Measurements from ENCODE around the gene ADAT3. TPM values are rescaled to one million over a fixed set of nuclear protein-coding genes. Genes with fewer than 3 reads are reported as not detected.
"Not testable (repeated sequence)": the region's sequence is repeated elsewhere in the genome, so short reads cannot be mapped to it uniquely, and the experiment has no call there.

Gene ADAT3
- total and polyA plus RNA-seq, 4 experiments from 2014 or later, result 1.4 to 4.9 (median 3.8) TPM

DNA sequence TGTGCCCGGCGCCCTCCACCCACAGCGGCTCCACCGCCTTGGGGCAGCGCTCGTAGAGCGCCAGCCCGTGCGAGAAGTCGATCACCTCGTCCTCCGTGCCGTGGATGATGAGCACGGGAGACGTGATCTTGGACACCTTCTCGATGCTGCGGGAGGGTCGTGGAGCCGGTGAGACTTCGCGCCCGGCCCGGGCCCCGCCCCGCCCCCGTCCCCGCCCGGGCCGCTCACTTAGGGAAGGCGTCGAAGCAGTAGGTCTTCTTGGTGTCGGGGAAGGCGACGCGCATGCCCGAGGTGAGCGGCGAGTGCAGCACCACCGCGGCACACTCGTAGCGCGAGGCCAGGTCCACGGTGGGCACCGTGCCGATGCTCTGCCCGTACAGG is 27.9 kb upstream of the ADAT3 start:
- H3K36me3 Mint-ChIP-seq, result peaks cover 3 to 25% of the 10 kb centered on the region in 2 donors
- H3K36me3 ChIP-seq (ENCODE audit: insufficient read depth, low read length); H3K4me3 Mint-ChIP-seq; H3K27ac Mint-ChIP-seq; DNase-seq; intact Hi-C loops (cut with micrococcal nuclease); H3K4me3 ChIP-seq (ENCODE audit: low read length in 2 of 2); H3K27ac ChIP-seq (ENCODE audit: low read depth, low read length); H3K9me3 ChIP-seq (ENCODE audit: control insufficient read depth in 1 of 2, low read length in 2 of 2); H3K9me3 Mint-ChIP-seq; H3K27me3 Mint-ChIP-seq; H3K27me3 ChIP-seq (ENCODE audit: insufficient read depth, low read length): not testable (repeated sequence)
- POLR2A ChIA-PET (ENCODE audit: partially characterized antibody), result interaction anchor here (1.1 to 4.1 kb wide), 6 partner anchors 8 to 53 kb away, joined by 4 to 60 read pairs (median 26); partner anchors contain the start of genes ABHD17A and KLF16
- peaks cover 49% of the 10 kb centered on the region for H3K4me1 ChIP-seq (ENCODE audit: insufficient read depth, low read length)
- H3K4me1 Mint-ChIP-seq, result peaks cover 13 to 45% (median 23%) of the 10 kb centered on the region in 4 donors
- CTCF ChIA-PET (ENCODE audit: partially characterized antibody), result interaction anchor here (1.6 to 2.9 kb wide), 2 partner anchors 11 to 13 kb away, joined by 4 to 9 read pairs; no protein-coding TSS in a partner anchor

GRCh38 chr19:1878583-1878982 is 26.6 kb upstream of the ADAT3 start:
- Mint-ChIP-seq H3K36me3 (peaks cover 6 to 32% of the 10 kb centered on the region in 2 donors), H3K4me3 (peak overlapping the region in 2 of 8 donors; percentile 17 to 25), H3K4me1 (peaks cover 21 to 51% (median 36%) of the 10 kb centered on the region in 4 donors), H3K27ac (peak overlapping the region in 3 of 7 donors; percentile 36 to 48 (median 38))
- DNase-seq; H3K27ac ChIP-seq (ENCODE audit: low read depth, low read length); intact Hi-C loops (cut with micrococcal nuclease); H3K9me3 ChIP-seq (ENCODE audit: control insufficient read depth in 1 of 2, low read length in 2 of 2); H3K27me3 Mint-ChIP-seq; H3K27me3 ChIP-seq (ENCODE audit: insufficient read depth, low read length); H3K9me3 Mint-ChIP-seq; H3K36me3 ChIP-seq (ENCODE audit: insufficient read depth, low read length); CTCF ChIA-PET (ENCODE audit: partially characterized antibody); POLR2A ChIA-PET (ENCODE audit: partially characterized antibody); H3K4me3 ChIP-seq (ENCODE audit: low read length in 2 of 2): not testable (repeated sequence)
- peaks cover 48% of the 10 kb centered on the region for H3K4me1 ChIP-seq (ENCODE audit: insufficient read depth, low read length)

- H3K4me3 ChIP-seq (ENCODE audit: low read length in 2 of 2); POLR2A ChIA-PET (ENCODE audit: partially characterized antibody); H3K27ac ChIP-seq (ENCODE audit: low read depth, low read length); H3K27me3 ChIP-seq (ENCODE audit: insufficient read depth, low read length); DNase-seq; H3K36me3 ChIP-seq (ENCODE audit: insufficient read depth, low read length); H3K9me3 ChIP-seq (ENCODE audit: control insufficient read depth in 1 of 2, low read length in 2 of 2); H3K27me3 Mint-ChIP-seq; intact Hi-C loops (cut with micrococcal nuclease); H3K9me3 Mint-ChIP-seq: not testable (repeated sequence)
- H3K27ac Mint-ChIP-seq, result peak overlapping the region in 5 of 7 donors; percentile 22 to 70 (median 42)
- peaks cover 17 to 48% (median 36%) of the 10 kb centered on the region in 4 donors for H3K4me1 Mint-ChIP-seq
- CTCF ChIA-PET (ENCODE audit: partially characterized antibody), result interaction anchor here (0.5 kb wide), 1 partner anchor 13 kb away, joined by 3 read pairs; no protein-coding TSS in a partner anchor
- peaks cover 3 to 35% of the 10 kb centered on the region in 2 donors for H3K36me3 Mint-ChIP-seq
- peak overlapping the region in 1 of 8 donors; percentile 52 for H3K4me3 Mint-ChIP-seq
- peaks cover 44% of the 10 kb centered on the region for H3K4me1 ChIP-seq (ENCODE audit: insufficient read depth, low read length)
Observed at GRCh38 chr19:1879982-1880381, 25.2 kb upstream of the ADAT3 start.

- Mint-ChIP-seq H3K4me1 (peaks cover 14 to 43% (median 31%) of the 10 kb centered on the region in 4 donors), H3K9me3 (no peaks in the 10 kb centered on the region), H3K4me3 (peak overlapping the region in 5 of 8 donors; percentile 16 to 54 (median 21)), H3K27me3 (peaks cover 0 to 3% of the 10 kb centered on the region in 2 donors), H3K27ac (peak overlapping the region; percentile 32 to 70 (median 53)), H3K36me3 (peaks cover 3 to 30% of the 10 kb centered on the region in 2 donors)
- Histone ChIP-seq H3K4me3 (ENCODE audit: low read length in 2 of 2) (no peak overlapping the region), H3K36me3 (ENCODE audit: insufficient read depth, low read length) (peaks cover 7% of the 10 kb centered on the region), H3K27ac (ENCODE audit: low read depth, low read length) (peak overlapping the region; percentile 43), H3K4me1 (ENCODE audit: insufficient read depth, low read length) (peaks cover 48% of the 10 kb centered on the region), H3K9me3 (ENCODE audit: control insufficient read depth in 1 of 2, low read length in 2 of 2) (no peaks in the 10 kb centered on the region), H3K27me3 (ENCODE audit: insufficient read depth, low read length) (no peaks in the 10 kb centered on the region)
- ChIA-PET CTCF (ENCODE audit: partially characterized antibody) (interaction anchor here (0.6 kb wide), 1 partner anchor 50 kb away, joined by 3 read pairs; no protein-coding TSS in a partner anchor), POLR2A (ENCODE audit: partially characterized antibody) (interaction anchor here (5.3 to 7.8 kb wide), 2 partner anchors 17 to 24 kb away, joined by 41 to 81 read pairs; no protein-coding TSS in a partner anchor)
- no peak for DNase-seq
- intact Hi-C loops (cut with micrococcal nuclease), result no loop called here
Observed at GRCh38 chr19:1880611-1881392, 24.4 kb upstream of the ADAT3 start.

DNA sequence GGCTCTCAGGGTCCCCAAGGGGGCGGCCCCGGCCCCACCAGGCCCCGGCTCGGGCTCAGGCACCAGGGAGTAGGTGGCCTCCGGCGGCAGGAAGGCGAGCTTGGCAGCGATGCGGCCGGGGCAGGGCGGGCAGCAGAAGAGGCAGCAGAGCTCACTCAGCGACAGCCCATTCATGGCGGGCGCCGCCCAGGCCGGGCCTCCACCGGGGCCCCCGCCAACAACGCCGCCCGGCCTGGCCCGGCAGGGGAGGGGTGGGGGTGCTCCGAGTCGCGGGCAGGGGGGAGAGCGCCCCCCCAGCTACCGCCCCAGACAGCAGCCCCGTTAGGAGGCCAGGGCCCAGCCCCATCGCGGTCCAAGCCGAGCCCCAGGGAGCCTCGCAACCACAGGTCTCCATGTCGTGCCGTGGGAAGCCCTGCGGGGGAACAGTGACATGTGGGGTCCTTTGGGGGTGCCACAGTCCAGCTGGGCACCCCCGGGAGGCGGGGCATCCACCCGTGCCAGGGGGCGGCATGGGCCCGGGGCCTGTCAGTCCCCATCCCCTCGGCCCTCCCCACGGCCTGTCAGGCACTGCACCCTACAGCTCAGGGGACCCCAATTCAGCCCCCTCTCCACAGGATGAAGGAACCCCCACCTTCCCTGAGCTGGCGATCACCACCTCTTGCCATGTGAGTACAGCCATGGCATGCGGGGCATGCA is 23.7 kb upstream of the ADAT3 start:
- H3K9me3 ChIP-seq (ENCODE audit: control insufficient read depth in 1 of 2, low read length in 2 of 2); DNase-seq; H3K9me3 Mint-ChIP-seq; H3K27me3 Mint-ChIP-seq; H3K36me3 ChIP-seq (ENCODE audit: insufficient read depth, low read length); H3K27me3 ChIP-seq (ENCODE audit: insufficient read depth, low read length): not testable (repeated sequence)
- H3K4me3 ChIP-seq (ENCODE audit: low read length in 2 of 2), result peak overlapping the region in 1 of 2 donors; percentile 69
- ChIA-PET POLR2A (ENCODE audit: partially characterized antibody) (interaction anchor here (1.4 to 7.8 kb wide), 4 partner anchors 15 to 25 kb away, joined by 3 to 81 read pairs (median 34); no protein-coding TSS in a partner anchor), CTCF (ENCODE audit: partially characterized antibody) (interaction anchor here (0.6 to 1.7 kb wide), 5 partner anchors 11 to 49 kb away, joined by 3 to 6 read pairs (median 3); no protein-coding TSS in a partner anchor)
- peak overlapping the region; percentile 98 to 100 (median 100) for H3K4me3 Mint-ChIP-seq
- peaks cover 44% of the 10 kb centered on the region for H3K4me1 ChIP-seq (ENCODE audit: insufficient read depth, low read length)
- peaks cover 3 to 25% of the 10 kb centered on the region in 2 donors for H3K36me3 Mint-ChIP-seq
- peak overlapping the region; percentile 95 for H3K27ac ChIP-seq (ENCODE audit: low read depth, low read length)
- peak overlapping the region; percentile 98 to 100 (median 99) for H3K27ac Mint-ChIP-seq
- intact Hi-C loops (cut with micrococcal nuclease), result loop anchor here (2.0 kb wide), 1 partner anchor 33 kb away; the partner anchor contains the start of gene REXO1
- peaks cover 13 to 38% (median 28%) of the 10 kb centered on the region in 4 donors for H3K4me1 Mint-ChIP-seq

- H3K27ac ChIP-seq (ENCODE audit: low read depth, low read length), result peak overlapping the region; percentile 95
- H3K4me3 ChIP-seq (ENCODE audit: low read length in 2 of 2), result peak overlapping the region; percentile 69 to 93
- H3K9me3 Mint-ChIP-seq, result no peaks in the 10 kb centered on the region
Observed at GRCh38 chr19:1882089-1882785, 23.0 kb upstream of the ADAT3 start.

More at GRCh38 chr19:1882089-1882785, 23.0 kb upstream of the ADAT3 start:
- ChIA-PET CTCF (ENCODE audit: partially characterized antibody) (interaction anchor here (0.6 to 1.7 kb wide), 5 partner anchors 10 to 29 kb away, joined by 3 to 6 read pairs (median 3); no protein-coding TSS in a partner anchor), POLR2A (ENCODE audit: partially characterized antibody) (interaction anchor here (0.7 to 7.8 kb wide), 9 partner anchors 11 to 201 kb away, joined by 3 to 81 read pairs (median 7); partner anchors contain the start of genes ADAT3, CSNK1G2 and SCAMP4)
- peaks cover 0 to 3% of the 10 kb centered on the region in 2 donors for H3K27me3 Mint-ChIP-seq
- Histone ChIP-seq H3K27me3 (ENCODE audit: insufficient read depth, low read length) (no peaks in the 10 kb centered on the region), H3K4me1 (ENCODE audit: insufficient read depth, low read length) (peaks cover 42% of the 10 kb centered on the region), H3K36me3 (ENCODE audit: insufficient read depth, low read length) (peaks cover 7% of the 10 kb centered on the region), H3K9me3 (ENCODE audit: control insufficient read depth in 1 of 2, low read length in 2 of 2) (no peaks in the 10 kb centered on the region)
- peaks cover 13 to 40% (median 28%) of the 10 kb centered on the region in 4 donors for H3K4me1 Mint-ChIP-seq
- peaks cover 3 to 23% of the 10 kb centered on the region in 2 donors for H3K36me3 Mint-ChIP-seq
- intact Hi-C loops (cut with micrococcal nuclease), result loop anchor here (2.0 kb wide), 1 partner anchor 33 kb away; the partner anchor contains the start of gene REXO1
- H3K4me3 Mint-ChIP-seq, result peak overlapping the region; percentile 98 to 100 (median 100)
- DNase-seq, result peak; percentile 82 to 95 (median 85)
- H3K27ac Mint-ChIP-seq, result peak overlapping the region; percentile 98 to 100 (median 99)
